Keratinocyte (primary cell): ENCODE results near the gene PPP4C. TPM values are rescaled to one million over a fixed set of nuclear protein-coding genes. Genes with fewer than 3 reads are reported as not detected.

Experiments
- DNase-seq: peaks from one replicate; pipeline ENCODE4 v3.0.0-alpha.2; 2011; ENCODE audit warnings: low read depth, missing footprints, low spot score
- FAIRE-seq: peaks from 2 replicates; lab custom pipeline; 2011; peaks lifted over from hg19 to GRCh38; lab: Jason Lieb, UNC
- H2AFZ ChIP-seq: 2 replicates; pipeline ENCODE4 v1.6.0; 2012; ENCODE audit warnings: low read length, control low read depth, inconsistent platforms; ENCODE audit not compliant: control insufficient read depth
- H3K27ac ChIP-seq: 2 replicates; pipeline ENCODE4 v1.5.1; 2011; ENCODE audit warnings: low read length; ENCODE audit not compliant: control insufficient read depth, insufficient read depth
- H3K27me3 ChIP-seq: 3 replicates; pipeline ENCODE4 v1.6.0; 2011; ENCODE audit warnings: low read length; ENCODE audit not compliant: control insufficient read depth, insufficient read depth; ENCODE audit errors: extremely low read depth
- H3K36me3 ChIP-seq, 2 experiments: 2 replicates in 1 of 2; 3 replicates in 1 of 2; pipeline ENCODE4 v1.5.1; 2011; ENCODE audit warnings: low read length in 2 of 2, mild to moderate bottlenecking in 1 of 2; ENCODE audit not compliant: control insufficient read depth in 2 of 2, insufficient read depth in 2 of 2; ENCODE audit errors: extremely low read depth in 1 of 2
- H3K4me1 ChIP-seq: 3 replicates; pipeline ENCODE4 v1.5.1; 2011; ENCODE audit warnings: low read length; ENCODE audit not compliant: control insufficient read depth, insufficient read depth; ENCODE audit errors: extremely low read depth
- H3K4me2 ChIP-seq: 3 replicates; pipeline ENCODE4 v1.6.0; 2011; ENCODE audit warnings: low read depth, low read length; ENCODE audit not compliant: control insufficient read depth, insufficient read depth; ENCODE audit errors: extremely low read depth
- H3K4me3 ChIP-seq, 3 experiments: fragments of 200-600 bp in 1 of 3; sonication (generic) in 1 of 3; 2 replicates in 2 of 3; 3 replicates in 1 of 3; pipeline ENCODE4 v1.5.1; 2011 to 2016; ENCODE audit warnings: low read length in 3 of 3, mild to moderate bottlenecking in 3 of 3, control low read depth in 2 of 3, inconsistent platforms in 1 of 3, low read depth in 1 of 3, mixed read lengths in 1 of 3, mixed run types in 1 of 3, moderate library complexity in 1 of 3; ENCODE audit not compliant: control insufficient read depth in 2 of 3, insufficient read depth in 2 of 3; ENCODE audit errors: extremely low read depth in 1 of 3
- H3K79me2 ChIP-seq: 2 replicates; pipeline ENCODE4 v1.6.0; 2012; ENCODE audit warnings: low read length; ENCODE audit not compliant: control insufficient read depth, insufficient read depth
- H3K9ac ChIP-seq: 3 replicates; pipeline ENCODE4 v1.6.0; 2011; ENCODE audit warnings: low read length; ENCODE audit not compliant: control insufficient read depth, insufficient read depth; ENCODE audit errors: extremely low read depth
- H3K9me1 ChIP-seq: 3 replicates; pipeline ENCODE4 v1.6.0; 2011; ENCODE audit warnings: low read length; ENCODE audit not compliant: control insufficient read depth, insufficient read depth; ENCODE audit errors: extremely low read depth
- H3K9me3 ChIP-seq: 2 replicates; pipeline ENCODE4 v1.5.1; 2012; ENCODE audit warnings: low read depth, low read length; ENCODE audit not compliant: control insufficient read depth
- H4K20me1 ChIP-seq: 3 replicates; pipeline ENCODE4 v1.6.0; 2011; ENCODE audit warnings: low read length; ENCODE audit not compliant: control insufficient read depth, insufficient read depth; ENCODE audit errors: extremely low read depth
- CTCF ChIP-seq, 3 experiments: IDR thresholded peaks in 1 of 3; conservative IDR thresholded peaks in 1 of 3; optimal IDR thresholded peaks in 1 of 3; 2 replicates in 2 of 3; 3 replicates in 1 of 3; pipeline versions ENCODE3 to v1.5.1; 2011; ENCODE audit warnings: low read length in 3 of 3, mild to moderate bottlenecking in 3 of 3, moderate library complexity in 2 of 3, control low read depth in 1 of 3, inconsistent platforms in 1 of 3; ENCODE audit not compliant: insufficient read depth in 2 of 3; ENCODE audit errors: extremely low read depth in 1 of 3
- EZH2 ChIP-seq: IDR thresholded peaks from one replicate; pipeline ENCODE4 v1.6.1; 2012; ENCODE audit warnings: inconsistent platforms, mild to moderate bottlenecking, low read length, moderate library complexity
- dilution Hi-C: fragments of 300-500 bp; cut with MboI; formaldehyde crosslinking; loops from one replicate; pipeline ENCODE4 v1.7.0; 2020; ENCODE audit warnings: low sequenced_read_pairs; ENCODE audit not compliant: extremely low pct_ligation_motif_present
- polyA plus RNA-seq, 5 experiments: library from polyadenylated mRNA; depleted of rRNA in 3 of 5; stranded (reverse) in 3 of 5; stranded (forward) in 1 of 5; unstranded in 1 of 5; fragments of >200 nt; gene quantifications; 1 replicate in 1 of 5; 2 replicates in 3 of 5; 3 replicates in 1 of 5; pipeline versions ENCODE4 v1.2.1 to v1.2.3, GENCODE V29; 2011 to 2012; ENCODE audit warnings: missing spikeins in 2 of 5, low read depth in 1 of 5, low replicate concordance in 1 of 5

The PPP4C gene
- polyA plus RNA-seq, 1 donor (not counting 4 experiments of a cell fraction or from before 2014, with no cell fraction given) = 124 TPM

GRCh38 chr16:30095166-30096078 is 19.6 kb downstream of the PPP4C start:
- DNase-seq = no peak
- Histone ChIP-seq H3K36me3 (no peaks in the 10 kb centered on the region), H3K9me3 (peaks cover 5% of the 10 kb centered on the region), H4K20me1 (no peaks in the 10 kb centered on the region), H3K27ac (peak overlapping the region; percentile 72), H3K4me3 (peak overlapping the region; percentile 56 to 76 (median 64)), H3K9ac (peak overlapping the region; percentile 74), H2AFZ (peak overlapping the region; percentile 66), H3K9me1 (no peaks in the 10 kb centered on the region), H3K79me2 (no peaks in the 10 kb centered on the region), H3K4me2 (peak overlapping the region; percentile 95), H3K4me1 (peaks cover 33% of the 10 kb centered on the region), H3K27me3 (no peaks in the 10 kb centered on the region)
- dilution Hi-C loops = no loop called here
- no peak for TF ChIP-seq CTCF (optimal IDR thresholded peaks at IDR 0.05 in 1 of 3, IDR thresholded peaks at IDR 0.05 in 1 of 3, conservative IDR thresholded peaks at IDR 0.05 in 1 of 3; ENCODE audit: extremely low read depth in 1 of 3, insufficient read depth in 2 of 3, low read length in 3 of 3)
- no peak for TF ChIP-seq EZH2
- FAIRE-seq = no peak

GRCh38 chr16:30096105-30096861 is 20.5 kb downstream of the PPP4C start, which contains the start of gene YPEL3:
Gene YPEL3, minus strand, starts transcription at chr16:30096213. Its CDS starts 731 bp downstream, at chr16:30095482.
- TF ChIP-seq CTCF (optimal IDR thresholded peaks at IDR 0.05 in 1 of 3, IDR thresholded peaks at IDR 0.05 in 1 of 3, conservative IDR thresholded peaks at IDR 0.05 in 1 of 3; ENCODE audit: extremely low read depth in 1 of 3, insufficient read depth in 2 of 3, low read length in 3 of 3) = no peak
- no peak for FAIRE-seq
- dilution Hi-C loops = no loop called here

More at GRCh38 chr16:30096105-30096861, 20.5 kb downstream of the PPP4C start, which contains the start of gene YPEL3:
- H3K9me1 ChIP-seq = no peaks in the 10 kb centered on the region
- H4K20me1 ChIP-seq = no peaks in the 10 kb centered on the region
- H3K79me2 ChIP-seq = no peaks in the 10 kb centered on the region
- peak within 1 kb of the TSS; percentile 74 for H3K9ac ChIP-seq
- H3K4me2 ChIP-seq = peak within 1 kb of the TSS; percentile 95
- H3K4me1 ChIP-seq = peaks cover 24% of the 10 kb centered on the region
- peak within 1 kb of the TSS; percentile 90 for H2AFZ ChIP-seq
- no peaks in the 10 kb centered on the region for H3K27me3 ChIP-seq
- H3K27ac ChIP-seq = peak within 1 kb of the TSS; percentile 72
- peak within 1 kb of the TSS; percentile 56 to 76 (median 64) for H3K4me3 ChIP-seq
- H3K9me3 ChIP-seq = peaks cover 5% of the 10 kb centered on the region
- H3K36me3 ChIP-seq = no peaks in the 10 kb centered on the region
- no peak for DNase-seq
